SH-SY5Y (cell line): ENCODE data around the gene COG8.

Source experiments
- GATA2 ChIP-seq: IDR thresholded peaks from 2 replicates; pipeline ENCODE4 v1.6.1; 2011; ENCODE audit warnings: mild to moderate bottlenecking, low read depth, low read length
- GATA3 ChIP-seq: IDR thresholded peaks from 2 replicates; pipeline ENCODE4 v1.6.1; 2011; ENCODE audit warnings: low read depth, mild to moderate bottlenecking, low read length, moderate library complexity

The COG8 gene, protein sequence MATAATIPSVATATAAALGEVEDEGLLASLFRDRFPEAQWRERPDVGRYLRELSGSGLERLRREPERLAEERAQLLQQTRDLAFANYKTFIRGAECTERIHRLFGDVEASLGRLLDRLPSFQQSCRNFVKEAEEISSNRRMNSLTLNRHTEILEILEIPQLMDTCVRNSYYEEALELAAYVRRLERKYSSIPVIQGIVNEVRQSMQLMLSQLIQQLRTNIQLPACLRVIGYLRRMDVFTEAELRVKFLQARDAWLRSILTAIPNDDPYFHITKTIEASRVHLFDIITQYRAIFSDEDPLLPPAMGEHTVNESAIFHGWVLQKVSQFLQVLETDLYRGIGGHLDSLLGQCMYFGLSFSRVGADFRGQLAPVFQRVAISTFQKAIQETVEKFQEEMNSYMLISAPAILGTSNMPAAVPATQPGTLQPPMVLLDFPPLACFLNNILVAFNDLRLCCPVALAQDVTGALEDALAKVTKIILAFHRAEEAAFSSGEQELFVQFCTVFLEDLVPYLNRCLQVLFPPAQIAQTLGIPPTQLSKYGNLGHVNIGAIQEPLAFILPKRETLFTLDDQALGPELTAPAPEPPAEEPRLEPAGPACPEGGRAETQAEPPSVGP

DNA sequence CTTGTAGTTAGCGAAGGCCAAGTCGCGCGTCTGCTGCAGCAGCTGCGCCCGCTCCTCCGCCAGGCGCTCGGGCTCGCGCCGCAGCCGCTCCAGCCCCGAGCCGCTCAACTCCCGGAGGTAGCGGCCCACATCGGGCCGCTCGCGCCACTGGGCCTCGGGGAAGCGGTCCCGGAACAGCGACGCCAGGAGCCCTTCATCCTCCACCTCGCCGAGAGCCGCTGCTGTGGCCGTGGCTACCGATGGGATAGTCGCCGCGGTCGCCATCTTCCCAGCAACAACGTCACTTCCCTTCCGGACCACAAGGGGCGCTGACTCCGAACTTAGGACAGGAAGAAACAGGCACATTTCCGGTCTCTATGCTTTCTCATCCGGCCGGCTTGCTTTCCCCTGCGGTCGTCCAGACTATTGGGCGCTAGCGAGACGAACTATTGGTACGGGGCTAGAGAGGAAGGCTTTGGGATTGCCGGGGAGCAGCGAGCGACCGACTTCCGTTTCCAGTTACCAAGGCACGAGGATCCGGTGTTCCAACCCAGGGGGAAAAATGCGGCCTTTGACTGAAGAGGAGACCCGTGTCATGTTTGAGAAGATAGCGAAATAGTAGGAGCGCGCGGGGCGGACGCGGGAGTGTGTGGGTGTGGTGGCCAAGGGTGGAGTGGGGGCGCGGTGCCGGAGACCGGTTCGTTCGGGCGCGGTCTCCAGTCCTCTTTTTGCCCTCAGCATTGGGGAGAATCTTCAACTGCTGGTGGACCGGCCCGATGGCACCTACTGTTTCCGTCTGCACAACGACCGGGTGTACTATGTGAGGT lies at the start of gene COG8, which contains the start of gene NIP7:
Gene COG8 (minus strand): TSS at position 276 of the 806 bp plus-strand sequence. CDS start 12 bp downstream, at position 264.
Gene NIP7 (plus strand): TSS at position 484 of the 806 bp plus-strand sequence. CDS start 58 bp downstream, at position 542.
- no peak for TF ChIP-seq GATA3
- TF ChIP-seq GATA2, result no peak

DNA sequence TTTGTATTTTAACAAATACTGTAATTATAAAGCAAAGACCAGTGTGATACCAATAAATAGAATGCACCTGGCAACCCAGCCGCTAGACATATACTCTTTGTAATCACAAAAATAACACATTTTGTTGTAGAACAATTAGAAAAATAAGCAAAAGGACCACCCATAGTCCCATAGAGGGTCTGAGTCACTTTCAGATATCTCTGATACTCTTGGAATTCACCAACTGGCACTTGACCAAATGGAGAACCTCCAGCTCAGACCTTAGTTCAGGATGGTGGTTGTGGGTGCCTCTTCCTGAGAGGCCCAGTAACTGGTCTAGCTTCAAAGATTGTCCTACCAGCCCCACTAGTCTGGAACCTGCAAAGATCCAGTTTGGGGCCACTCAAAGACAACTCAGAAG lies 47.2 kb upstream of the COG8 start:
- no peak for TF ChIP-seq GATA3
- no peak for TF ChIP-seq GATA2

DNA sequence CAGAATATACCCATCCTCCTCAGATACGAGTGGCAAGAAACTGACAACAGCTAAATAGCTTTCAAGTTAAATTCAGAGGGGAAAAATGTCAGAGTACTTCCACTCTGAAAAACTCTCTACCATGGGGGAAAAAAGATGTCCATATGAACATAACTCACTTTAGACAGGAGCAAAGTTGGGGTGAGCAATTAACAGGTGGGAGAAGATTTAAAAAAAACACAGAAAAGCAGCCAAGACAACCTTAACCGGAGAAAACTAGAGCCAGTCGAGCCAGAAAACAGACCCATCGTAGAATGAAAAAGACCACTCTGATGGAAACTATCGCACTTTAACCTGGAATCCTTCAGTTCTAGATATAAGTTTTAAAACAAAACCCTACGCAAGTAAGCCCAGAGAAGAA lies 45.6 kb upstream of the COG8 start:
- TF ChIP-seq GATA3, result no peak

DNA sequence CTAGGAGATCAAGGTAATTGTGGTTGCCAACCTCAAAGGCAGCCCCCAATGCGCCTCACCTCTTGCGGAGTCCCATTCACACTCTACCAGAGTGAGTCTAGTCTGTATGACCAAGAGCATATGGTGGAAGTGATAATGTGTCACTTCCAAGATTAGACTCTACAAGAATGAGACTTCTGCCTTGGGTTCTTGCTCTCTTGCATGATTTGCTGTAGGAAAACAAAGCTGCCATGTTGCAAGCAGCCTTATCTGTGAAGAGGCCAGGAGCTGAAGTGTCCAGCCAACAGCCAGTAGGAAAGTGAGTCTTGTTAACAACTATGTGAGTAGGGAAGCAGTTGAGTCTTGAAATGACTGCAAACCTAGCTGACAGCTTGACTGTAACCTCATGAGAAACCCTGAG lies 43.1 kb upstream of the COG8 start:
- TF ChIP-seq GATA3, result no peak
- TF ChIP-seq GATA2, result no peak

DNA sequence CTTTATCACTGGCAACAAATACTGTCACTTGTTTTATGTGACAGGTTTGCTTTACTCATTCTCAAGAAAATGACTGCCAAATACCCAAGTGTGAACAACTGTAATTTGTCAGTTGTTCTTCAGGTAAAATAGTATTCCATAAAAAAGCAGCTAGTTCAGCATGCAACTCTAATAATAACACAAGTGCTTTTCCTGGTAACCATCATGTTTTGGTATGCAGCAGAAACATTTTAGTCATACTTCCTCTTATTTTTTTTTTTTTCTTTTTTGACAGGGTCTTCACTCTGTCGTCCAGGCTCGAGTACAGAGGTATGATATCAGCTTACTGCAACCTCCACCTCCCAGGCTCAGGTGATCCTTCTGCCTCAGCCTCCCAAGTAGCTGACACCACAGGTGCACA lies 41.9 kb upstream of the COG8 start:
- TF ChIP-seq GATA3 (no peak), GATA2 (no peak)

DNA sequence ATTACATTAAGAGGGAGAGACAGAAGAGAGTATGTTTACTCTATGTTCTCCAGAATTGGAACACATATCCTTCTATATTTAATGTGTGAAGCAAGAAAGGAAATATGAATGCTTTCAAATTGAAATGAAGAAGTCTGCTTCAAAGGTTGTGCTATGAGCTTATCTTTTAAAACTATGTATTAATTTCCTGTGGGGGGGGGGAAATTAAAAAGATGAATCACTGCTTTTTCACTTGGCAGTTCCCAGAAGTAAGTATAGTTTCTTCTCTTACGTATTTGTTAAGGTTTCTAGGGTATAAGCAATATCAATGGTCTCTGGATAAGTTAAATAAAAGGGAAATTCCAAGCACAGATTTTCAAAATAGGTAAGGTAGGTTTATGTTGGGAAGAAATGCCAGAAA lies 39.4 kb upstream of the COG8 start:
- no peak for TF ChIP-seq GATA3
- TF ChIP-seq GATA2, result no peak

DNA sequence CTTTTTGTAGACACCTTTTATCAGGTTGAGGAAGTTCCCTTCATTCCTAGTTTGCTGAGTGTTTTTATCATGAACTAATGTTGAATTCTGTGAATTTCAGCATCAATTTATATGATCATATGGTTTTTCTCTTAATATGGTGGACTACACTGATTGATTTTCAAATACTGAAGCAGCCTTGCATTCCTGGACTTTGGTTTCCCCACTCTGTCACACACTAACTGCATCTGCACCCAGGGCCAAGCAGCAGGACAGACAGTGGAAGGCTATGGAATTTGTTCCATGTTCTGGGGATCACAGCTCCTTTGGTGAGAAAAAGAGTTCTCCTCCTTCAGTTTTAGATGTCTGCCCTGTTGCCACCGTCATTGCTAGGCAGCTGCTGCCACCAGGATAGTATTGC lies 38.7 kb upstream of the COG8 start:
- TF ChIP-seq GATA2, result no peak
- no peak for TF ChIP-seq GATA3

DNA sequence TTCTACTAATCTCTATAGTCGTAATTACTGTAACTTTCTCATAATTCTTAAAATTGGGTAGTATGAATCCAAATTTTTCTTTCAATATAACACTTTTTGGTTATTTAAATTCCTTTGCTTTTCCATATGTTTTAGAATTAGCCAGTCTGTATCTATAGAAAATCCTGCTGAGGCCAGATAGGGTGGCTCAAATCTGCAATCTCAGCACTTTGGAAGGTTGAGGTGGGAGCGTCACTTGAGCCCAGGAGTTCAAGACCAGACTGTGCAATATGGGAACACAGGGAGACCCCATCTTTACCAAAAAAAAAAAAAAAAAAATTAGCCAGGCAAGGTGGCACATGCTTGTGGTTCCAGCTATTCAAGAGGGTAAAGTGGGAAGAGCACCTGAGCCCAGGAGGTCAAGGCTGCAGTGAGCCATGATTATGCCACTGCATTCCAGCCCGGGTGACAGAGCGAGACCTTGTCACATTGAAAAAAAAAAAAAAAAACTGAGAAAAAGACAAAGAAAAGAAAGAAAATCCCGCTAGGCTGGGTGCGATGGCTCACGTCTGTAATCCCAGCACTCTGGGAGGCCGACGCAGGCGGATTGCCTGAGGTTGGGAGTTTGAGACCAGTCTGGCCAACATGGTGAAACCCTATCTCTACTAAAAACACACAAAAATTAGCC lies 37.2 kb upstream of the COG8 start:
- TF ChIP-seq GATA2 (no peak), GATA3 (no peak)

DNA sequence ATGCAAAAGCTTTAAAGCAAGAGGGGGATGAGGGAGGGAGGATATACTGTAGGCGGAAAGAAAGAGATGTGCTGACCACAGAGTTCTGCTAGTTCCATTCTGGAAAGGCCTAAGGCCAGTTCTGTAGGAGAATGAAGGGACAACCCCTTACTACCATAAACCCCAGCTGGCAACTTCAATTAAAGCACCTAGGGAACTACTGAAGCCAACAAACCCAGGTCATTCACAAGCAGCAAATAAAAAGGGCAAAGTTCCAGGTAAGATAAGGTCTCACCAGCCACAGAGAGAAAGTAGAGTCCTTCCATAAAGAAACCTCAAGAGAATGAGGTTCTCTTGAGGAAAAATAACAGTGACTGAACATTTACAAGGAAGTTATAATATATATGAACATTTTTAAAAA lies 33.7 kb upstream of the COG8 start:
- TF ChIP-seq GATA2 (no peak), GATA3 (no peak)

DNA sequence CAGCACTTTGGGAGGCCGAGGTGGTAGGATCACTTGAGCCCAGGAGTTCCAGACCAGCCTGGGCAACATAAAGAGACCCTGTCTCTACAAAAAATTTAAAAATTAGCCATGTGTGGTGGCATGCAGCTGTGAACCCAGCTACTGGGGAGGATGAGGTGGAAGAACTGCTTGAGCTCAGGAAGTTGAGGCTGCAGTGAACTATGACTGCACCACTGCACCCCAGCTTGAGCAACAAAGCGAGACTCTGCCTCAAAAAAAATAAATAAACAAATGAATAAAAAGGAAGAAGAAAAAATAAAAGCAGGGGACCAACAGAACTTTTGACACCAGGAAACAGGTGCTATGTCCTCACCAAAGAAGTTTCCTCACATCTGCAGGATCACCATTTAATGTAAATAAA lies 32.2 kb upstream of the COG8 start:
- TF ChIP-seq GATA3, result no peak
- TF ChIP-seq GATA2, result no peak

DNA sequence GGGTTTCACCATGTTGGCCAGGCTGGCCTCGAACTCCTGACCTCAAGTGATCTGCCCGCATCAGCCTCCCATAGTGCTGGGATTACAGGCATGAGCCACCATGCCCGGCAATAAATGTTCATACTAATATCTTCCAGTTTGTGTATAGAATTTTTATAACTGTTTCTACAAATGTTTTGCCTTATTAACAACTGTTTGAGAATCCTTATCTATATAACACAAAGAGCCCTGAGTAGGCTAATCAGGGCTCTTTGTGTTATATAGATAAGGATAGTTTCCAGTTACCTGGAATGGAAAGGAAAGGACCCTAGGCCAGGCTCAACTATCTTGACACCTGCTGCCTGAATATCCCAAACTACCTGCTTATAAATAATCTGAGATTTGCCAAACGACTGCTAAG lies 29.5 kb upstream of the COG8 start:
- TF ChIP-seq GATA3 (no peak), GATA2 (no peak)

DNA sequence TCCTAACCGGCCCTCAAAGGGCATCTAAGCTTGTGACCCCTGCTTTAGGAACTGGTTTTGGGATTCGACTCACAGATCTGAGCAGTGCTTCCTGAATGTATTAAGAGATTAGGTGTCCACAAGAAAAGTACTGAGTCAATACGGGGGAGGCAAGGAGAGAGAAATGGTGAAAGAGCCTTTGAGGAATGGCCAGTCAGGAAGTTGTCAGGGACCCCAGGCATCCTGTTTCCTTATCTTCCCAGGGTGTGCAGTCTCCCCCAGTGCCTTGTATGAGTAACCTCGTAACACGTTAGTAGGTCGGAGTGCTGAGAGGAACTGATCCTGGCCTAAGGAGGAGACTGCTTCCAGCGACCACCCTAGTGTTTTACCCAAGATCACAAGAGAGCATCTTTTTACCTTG lies 28.6 kb upstream of the COG8 start:
- TF ChIP-seq GATA3 (no peak), GATA2 (no peak)

DNA sequence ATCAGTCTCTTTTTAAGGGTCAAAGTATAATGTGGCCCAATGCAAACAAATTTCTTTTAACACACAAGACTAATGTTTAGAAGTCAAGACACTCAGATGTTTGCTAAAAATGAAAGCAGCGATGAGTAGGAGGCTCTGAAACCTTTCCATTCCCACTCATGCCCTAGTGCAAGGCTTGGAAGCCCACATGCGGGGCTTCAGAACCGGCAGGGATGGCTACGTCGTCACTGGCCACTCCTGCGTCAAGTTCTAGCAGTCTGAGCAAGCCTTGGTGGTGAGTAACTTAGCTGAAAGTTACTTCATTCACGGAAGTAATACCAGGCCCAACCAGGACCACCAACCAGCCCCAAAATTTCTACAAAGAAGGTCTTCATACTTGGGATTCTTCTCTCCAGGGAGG lies 27.1 kb upstream of the COG8 start:
- TF ChIP-seq GATA3 (no peak), GATA2 (no peak)

DNA sequence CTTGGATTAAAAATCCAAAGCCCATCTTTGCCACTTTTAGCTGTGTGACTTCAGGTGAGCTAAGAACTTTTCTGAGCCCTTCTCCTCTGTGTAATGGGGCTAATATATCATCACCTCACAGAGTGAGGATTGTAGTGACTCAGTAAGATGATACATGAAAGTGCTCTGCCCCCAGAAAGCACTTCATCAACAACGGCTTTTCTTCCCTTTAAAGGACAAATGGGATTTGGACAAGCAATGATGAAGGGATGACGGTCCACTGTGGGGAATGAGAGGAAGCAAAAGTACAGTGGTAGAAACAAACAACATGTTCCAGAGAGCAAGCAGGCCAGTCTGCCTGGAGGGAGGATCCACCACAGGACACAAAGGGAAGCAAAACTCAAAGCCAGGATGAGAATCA lies 26.5 kb upstream of the COG8 start:
- TF ChIP-seq GATA3, result no peak
- no peak for TF ChIP-seq GATA2

DNA sequence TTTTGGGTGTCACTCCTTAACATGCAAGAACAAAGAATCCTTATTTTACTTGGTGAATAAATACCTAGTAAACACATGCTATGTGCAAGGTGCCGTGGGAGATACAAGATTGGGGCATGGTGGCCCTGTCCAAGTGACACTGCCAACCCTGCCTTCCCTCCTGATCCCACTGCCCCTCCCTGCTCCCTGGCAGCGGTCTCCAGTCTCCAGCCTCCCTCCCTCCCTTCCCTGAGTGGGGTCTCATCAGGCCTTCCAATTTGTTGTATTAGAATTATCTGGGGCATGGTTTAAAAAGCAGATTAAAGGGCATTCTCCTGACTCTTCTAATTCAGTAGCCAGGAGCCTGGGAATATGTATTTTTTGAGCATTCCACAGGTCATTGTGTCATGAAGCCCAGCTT lies 24.7 kb upstream of the COG8 start:
- TF ChIP-seq GATA3, result no peak
- no peak for TF ChIP-seq GATA2
